ENCODE measurements around the gene INPP5A.

Gene INPP5A

GRCh38 chr10:132517951-132518521 lies 19.6 kb upstream of the INPP5A start:
- no peak for DNase-seq (ENCODE audit: low spot score)

- no peak for DNase-seq (ENCODE audit: low spot score)
These were observed 18.8 kb upstream of the INPP5A start for GRCh38 chr10:132518572-132519381.

DNA sequence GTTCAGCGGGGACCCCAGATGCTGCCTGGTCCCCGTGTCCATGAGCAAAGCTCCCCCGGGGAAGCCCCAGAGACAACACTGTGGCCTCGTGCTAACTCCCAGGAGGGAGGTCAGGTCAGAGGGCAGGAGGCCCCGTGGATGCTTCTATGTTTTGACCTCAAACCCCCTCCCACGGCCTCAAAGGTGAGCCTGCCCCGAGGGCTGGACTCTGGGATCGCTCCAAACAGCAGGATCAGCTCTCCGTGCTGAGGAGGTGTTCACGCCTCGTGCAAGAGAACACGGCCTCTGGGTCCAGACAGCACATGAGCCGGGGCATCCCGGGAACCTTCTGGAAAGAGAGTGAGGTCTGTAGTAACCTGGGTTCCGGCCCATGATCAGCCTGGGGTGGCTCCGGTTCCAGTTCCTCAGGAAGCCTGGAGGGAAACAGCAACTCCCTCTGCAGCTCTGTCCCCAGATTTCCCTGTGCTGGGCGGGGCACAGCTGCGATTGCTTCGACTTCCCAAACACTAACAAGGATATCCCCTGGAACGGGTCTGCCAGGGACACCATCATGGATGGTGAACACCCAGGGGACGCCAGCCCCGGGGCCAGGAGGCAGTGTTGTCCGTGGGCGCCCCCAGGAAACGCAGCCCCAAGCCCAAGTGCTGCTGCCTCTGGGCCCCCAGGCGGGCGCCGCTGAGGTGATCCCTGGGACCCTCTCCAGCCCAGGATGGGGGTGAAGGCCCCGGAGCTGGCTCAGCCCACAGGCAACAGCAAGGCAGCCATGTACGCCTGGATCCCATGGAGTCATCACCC lies 18.0 kb upstream of the INPP5A start:
- no peak for DNase-seq (ENCODE audit: low spot score)

DNA sequence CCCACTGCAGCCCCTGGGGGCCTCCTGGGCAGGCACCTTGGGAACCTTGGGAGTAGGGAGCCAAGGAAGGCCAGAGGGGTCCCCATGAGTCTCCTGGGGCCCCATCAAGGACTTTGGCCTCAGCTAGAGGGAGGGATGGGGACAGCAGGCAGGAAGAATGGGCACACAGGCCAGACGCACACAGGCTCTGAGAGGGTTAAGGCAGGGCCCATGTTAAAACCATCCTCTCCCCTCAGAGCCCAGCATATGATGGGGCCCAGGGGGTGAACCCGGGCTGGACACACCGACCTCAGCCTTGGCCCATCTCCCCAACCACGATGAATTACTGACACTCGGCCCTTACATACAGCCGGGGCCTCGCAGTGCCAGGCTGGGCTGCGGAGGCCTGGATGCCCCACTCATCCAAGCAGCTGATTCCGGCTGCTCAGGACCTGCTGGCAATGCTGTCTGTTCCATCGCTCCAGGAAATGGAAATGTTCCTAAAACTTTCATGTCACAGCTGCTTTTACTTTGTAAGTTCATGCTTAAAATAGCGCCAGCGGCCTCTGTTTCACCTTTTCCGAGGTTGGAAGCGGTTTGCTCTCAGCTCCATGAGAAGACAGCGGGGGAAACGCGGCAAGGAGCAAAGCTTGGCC lies 17.3 kb upstream of the INPP5A start:
- no peak for DNase-seq (ENCODE audit: low spot score)

DNA sequence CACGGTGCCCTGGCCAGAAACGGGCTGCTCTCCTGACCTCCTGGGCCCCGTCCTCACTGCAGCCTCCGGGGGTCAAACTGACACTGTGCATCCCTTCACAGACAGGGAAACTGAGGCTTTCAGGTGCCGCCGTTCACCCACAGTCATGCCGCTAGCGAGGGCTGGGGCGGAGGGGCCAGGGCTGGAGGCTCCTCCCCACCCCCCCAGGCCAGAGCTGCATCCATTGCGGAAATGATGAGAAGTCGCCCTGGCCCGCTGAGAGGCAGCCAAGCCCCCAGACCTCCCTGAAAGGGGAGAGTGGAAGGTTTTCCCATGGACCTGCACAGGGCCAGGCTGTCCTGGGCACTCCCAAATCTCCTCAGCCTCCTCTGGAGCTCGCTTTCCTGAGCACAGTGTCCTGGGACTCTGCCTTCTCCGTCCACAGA lies 16.5 kb upstream of the INPP5A start:
- DNase-seq (ENCODE audit: low spot score): no peak

DNA sequence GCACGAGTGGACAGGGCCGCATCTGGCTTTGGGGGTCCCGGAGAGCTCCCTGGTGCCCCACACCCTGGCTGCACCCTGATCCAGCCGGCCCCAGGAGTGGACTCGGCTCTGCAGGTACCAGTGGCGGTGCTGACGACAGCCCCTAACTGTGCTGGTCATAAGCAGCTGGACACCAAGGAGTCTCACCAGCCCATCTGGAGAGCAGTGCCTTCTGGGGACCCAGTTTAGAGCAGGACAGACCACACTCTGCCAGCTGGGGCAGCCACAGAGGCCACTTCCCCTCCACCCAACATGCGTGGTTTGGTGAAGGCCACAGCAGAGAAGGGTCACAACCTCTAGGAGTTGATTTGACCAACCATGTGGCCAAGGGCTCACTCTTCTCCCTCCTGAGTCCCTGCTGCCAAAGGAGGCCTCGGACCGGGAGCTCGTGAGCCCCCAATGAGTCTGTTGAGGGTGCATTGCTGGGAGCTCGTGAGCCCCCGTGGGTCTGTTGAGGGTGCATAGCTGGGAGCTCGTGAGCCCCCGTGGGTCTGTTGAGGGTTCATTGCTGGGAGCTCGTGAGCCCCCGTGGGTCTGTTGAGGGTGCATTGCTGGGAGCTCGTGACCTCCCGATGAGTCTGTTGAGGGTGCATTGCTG lies 16.0 kb upstream of the INPP5A start:
- no peak for DNase-seq (ENCODE audit: low spot score)

- DNase-seq (ENCODE audit: low spot score): no peak
These were observed 14.8 kb upstream of the INPP5A start for GRCh38 chr10:132522521-132523411.

- DNase-seq (ENCODE audit: low spot score): no peak
These were observed 13.8 kb upstream of the INPP5A start for GRCh38 chr10:132523561-132524442.

- no peak for DNase-seq (ENCODE audit: low spot score)
These were observed 12.9 kb upstream of the INPP5A start for GRCh38 chr10:132524443-132525285.

GRCh38 chr10:132526676-132527075 lies 10.9 kb upstream of the INPP5A start:
- DNase-seq (ENCODE audit: low spot score): no peak

DNA sequence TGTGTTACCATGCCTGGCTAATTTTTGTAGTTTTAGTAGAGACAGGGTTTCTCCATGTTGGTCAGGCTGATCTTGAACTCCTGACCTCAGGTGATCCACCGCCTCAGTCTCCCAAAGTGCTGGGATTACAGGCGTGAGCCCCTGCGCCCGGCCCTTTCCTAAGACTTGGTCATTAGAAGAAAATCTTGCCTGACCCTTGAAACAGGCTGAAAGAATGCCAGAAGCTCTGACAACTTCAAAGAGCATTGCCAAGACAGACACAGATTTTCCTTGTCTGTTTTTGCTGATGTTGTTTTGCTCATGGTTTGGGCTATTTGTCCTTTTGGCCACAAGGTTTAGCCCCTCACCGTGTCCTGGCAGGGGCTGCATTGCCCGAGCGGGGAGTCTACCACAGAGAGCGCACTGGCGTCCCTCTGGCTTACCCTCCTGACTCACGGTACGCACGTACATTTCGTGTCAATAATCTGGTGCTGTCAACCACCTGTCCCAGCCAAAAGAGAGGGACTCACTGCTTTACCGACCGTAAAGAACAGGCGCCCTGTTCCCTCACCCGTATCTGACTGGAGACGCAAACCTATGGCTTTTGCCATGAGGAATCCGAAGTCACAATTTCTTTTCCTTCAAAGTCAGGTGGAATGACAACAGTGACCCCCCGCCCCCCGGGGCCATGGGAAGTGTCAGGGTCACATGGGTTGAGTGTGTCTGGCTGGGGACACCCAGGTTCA lies 10.1 kb upstream of the INPP5A start:
- no peak for DNase-seq (ENCODE audit: low spot score)

DNA sequence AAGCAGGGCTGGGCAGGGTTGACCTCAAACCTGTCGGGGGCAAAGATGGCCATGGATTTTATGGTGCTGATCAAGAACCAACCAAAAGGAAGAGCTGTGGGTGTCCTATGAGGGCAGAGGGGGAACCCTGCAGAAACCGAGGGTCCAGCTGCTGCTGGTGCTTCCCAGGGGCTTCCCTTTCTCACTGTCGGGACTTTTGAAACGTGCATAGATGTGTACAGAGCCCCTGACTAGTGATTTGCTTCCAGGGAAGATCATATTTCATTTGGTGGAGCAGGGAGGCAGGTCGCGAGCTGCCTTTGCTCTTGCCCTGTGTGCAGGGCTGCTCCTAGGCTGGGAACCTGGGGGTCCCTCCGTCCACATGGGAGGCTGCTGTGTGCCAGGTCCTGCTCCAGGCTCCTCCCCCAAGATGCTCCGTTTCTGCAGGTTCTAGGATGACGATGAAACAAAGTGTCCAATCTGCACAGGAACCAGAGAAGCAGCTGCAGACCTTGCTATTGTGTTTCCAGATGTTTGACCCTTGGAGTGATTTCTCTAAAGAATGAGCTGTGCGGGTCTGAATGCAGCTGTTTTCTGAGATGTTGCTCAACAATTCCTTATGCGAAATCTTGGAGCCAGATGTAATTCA lies 9.4 kb upstream of the INPP5A start:
- DNase-seq (ENCODE audit: low spot score): no peak

DNA sequence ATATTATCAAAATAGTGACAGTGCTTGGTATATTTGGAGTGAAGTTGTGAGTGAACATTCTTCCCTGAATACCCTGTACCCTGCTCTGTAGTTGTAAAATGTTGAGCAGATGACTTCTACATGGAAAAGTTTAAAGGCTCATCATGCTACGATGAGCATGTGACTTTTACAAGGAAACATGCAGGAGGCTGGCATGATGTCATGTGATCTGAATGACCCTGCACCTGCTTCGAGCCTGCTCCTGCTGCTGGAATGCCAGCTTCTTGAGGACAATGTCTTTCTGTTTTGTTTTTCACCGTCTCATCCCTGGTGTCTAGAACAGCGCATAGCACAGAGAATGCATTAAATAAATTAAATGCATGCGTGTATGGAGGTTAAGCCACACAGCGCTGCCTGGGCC lies 5.4 kb upstream of the INPP5A start:
- DNase-seq (ENCODE audit: low spot score): no peak

DNA sequence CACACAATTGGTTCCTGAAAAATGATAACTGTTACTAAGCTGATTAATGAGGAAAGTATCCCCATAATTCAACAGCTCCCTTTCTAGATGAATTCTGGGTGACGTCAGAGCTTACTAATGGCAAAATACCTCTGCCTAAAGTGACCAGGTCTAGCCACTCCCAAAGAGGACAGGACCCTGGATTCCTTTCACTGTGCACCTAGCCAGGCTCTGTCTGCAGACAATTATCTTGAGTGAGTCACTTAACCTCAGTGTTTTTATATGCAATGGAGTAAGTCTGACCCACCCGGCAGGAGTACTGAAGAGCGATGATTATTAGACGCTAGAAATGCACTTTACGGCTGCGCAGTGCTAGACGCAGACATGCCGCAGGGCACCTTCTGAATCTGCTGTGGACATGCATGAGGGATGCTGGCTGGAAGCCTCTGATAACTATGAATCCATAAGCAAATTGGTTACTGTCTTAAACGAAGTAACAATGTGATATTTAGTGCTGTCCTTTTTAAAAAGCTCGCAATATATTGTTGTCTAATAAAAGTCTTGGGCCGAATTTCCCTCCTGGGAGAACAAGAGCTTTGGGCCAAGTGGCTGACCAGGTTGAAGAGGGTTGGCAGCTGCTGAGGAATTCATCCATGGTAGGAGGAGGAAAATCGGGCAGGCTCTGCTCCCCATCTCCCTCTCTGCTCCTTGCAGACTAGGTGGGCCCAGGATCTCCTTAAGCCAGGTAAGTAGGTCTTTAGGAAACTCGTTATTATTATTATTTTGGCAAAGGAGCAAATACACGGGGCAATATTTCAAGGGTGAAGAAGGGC lies 4.6 kb upstream of the INPP5A start:
- DNase-seq (ENCODE audit: low spot score): no peak

DNA sequence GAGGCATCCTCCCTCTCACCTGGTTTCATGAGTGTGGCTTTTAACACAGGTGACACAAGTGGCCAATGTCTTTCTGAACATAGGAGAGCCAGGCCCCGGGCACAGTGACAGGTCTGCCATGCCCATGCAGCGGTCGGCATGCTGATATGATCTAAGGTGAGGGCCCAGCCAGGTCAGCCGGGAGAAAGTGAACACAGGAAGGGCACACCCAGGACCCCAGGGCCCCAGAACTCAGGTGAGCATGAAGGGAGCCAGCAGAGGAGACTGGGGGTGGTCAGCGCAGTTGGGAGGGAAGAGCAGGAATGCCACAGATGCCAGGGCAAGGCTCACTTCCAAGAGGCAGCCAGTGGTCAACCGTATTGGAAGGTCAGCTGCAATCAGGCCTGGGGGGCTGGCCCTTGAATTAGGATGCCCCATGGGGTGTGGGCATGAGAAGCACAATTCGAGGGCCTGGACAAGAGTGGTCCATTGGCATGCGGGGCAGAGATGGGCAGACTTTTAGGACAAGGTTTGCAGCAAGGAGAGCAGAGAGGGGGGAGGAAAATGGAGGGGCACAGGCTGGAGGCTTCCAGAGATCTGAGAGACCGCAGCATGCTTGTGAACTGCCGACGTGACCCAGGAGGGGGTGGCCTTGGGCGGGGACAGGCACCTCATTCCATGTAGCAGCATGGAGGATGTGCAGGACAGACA lies 3.9 kb upstream of the INPP5A start:
- DNase-seq (ENCODE audit: low spot score): no peak

Measured in SK-N-DZ (cell line).